Endometrial microvascular endothelial cells (primary cell): ENCODE measurements around the gene ERAL1. TPM values are rescaled to one million over a fixed set of nuclear protein-coding genes. Genes with fewer than 3 reads are reported as not detected.
"Not testable (repeated sequence)": the region's sequence is repeated elsewhere in the genome, so short reads cannot be mapped to it uniquely, and the experiment has no call there.

Experiments
- in situ Hi-C: cut with HindIII; loops from 2 replicates; pipeline ENCODE4 v1.10.0; 2017; ENCODE audit warnings: low sequenced_read_pairs, low pct_unique_long_range_greater_than_20kb; ENCODE audit errors: inconsistent ontology term
- total RNA-seq: library from RNA; depleted of rRNA; stranded (reverse); fragments of >200 nt; gene quantifications from one replicate; pipeline ENCODE4 v1.2.3, GENCODE V29; 2015; ENCODE audit errors: inconsistent ontology term

The ERAL1 gene
- total RNA-seq, 1 donor from 2014 or later = 120 TPM

GRCh38 chr17:28895794-28896447, 41.1 kb downstream of the ERAL1 start:
- in situ Hi-C loops = no loop called here

GRCh38 chr17:28896491-28896883, 41.7 kb downstream of the ERAL1 start:
- in situ Hi-C loops = no loop called here

- in situ Hi-C loops = no loop called here
Measured at GRCh38 chr17:28896884-28897768, 42.3 kb downstream of the ERAL1 start, which contains the start of gene FLOT2. FLOT2 (minus strand) TSS chr17:28897733; CDS start chr17:28897574, 159 bp downstream.

GRCh38 chr17:28897769-28898526, 43.1 kb downstream of the ERAL1 start:
- in situ Hi-C loops = no loop called here

- in situ Hi-C loops = no loop called here
Measured at GRCh38 chr17:28898527-28898955, 43.7 kb downstream of the ERAL1 start.

GRCh38 chr17:28899212-28899815, 44.5 kb downstream of the ERAL1 start:
- in situ Hi-C loops = no loop called here

GRCh38 chr17:28900986-28901726, 46.3 kb downstream of the ERAL1 start:
- in situ Hi-C loops = no loop called here

- in situ Hi-C loops = no loop called here
Measured at GRCh38 chr17:28901866-28902818, 47.3 kb downstream of the ERAL1 start.

- in situ Hi-C loops = no loop called here
Measured at GRCh38 chr17:28902819-28903545, 48.2 kb downstream of the ERAL1 start, which contains the start of gene DHRS13. DHRS13 (minus strand) TSS chr17:28903079; CDS start chr17:28902944, 135 bp downstream.

GRCh38 chr17:28903546-28903841, 48.7 kb downstream of the ERAL1 start:
- in situ Hi-C loops = not testable (repeated sequence)

- in situ Hi-C loops = no loop called here
Measured at GRCh38 chr17:28904800-28905199, 50.0 kb downstream of the ERAL1 start.

- in situ Hi-C loops = no loop called here
Measured at GRCh38 chr17:28906276-28906675, 51.5 kb downstream of the ERAL1 start.

GRCh38 chr17:28906706-28907438, 52.1 kb downstream of the ERAL1 start:
- in situ Hi-C loops = no loop called here

GRCh38 chr17:28907709-28908475, 53.1 kb downstream of the ERAL1 start:
- in situ Hi-C loops = no loop called here

GRCh38 chr17:28908640-28909167, 53.9 kb downstream of the ERAL1 start:
- in situ Hi-C loops = no loop called here
